ENCODE data around the gene NEO1.
"Not testable (repeated sequence)": the region's sequence is repeated elsewhere in the genome, so short reads cannot be mapped to it uniquely, and the experiment has no call there.

DNA sequence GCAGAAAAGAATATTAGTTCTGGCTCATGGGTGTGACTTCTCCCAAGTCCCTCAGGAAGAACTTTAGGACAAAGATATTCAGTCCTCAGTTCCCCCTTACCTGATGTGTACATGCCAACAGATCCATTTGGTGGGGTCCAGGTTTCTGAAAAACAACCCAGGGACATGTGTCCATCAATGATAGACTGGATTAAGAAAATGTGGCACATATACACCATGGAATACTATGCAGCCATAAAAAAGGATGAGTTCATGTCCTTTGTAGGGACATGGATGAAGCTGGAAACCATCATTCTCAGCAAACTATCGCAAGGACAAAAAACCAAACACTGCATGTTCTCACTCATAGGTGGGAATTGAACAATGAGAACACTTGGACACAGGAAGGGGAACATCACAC lies 114.4 kb downstream of the NEO1 start:
- TF ChIP-seq, protein P1, sequence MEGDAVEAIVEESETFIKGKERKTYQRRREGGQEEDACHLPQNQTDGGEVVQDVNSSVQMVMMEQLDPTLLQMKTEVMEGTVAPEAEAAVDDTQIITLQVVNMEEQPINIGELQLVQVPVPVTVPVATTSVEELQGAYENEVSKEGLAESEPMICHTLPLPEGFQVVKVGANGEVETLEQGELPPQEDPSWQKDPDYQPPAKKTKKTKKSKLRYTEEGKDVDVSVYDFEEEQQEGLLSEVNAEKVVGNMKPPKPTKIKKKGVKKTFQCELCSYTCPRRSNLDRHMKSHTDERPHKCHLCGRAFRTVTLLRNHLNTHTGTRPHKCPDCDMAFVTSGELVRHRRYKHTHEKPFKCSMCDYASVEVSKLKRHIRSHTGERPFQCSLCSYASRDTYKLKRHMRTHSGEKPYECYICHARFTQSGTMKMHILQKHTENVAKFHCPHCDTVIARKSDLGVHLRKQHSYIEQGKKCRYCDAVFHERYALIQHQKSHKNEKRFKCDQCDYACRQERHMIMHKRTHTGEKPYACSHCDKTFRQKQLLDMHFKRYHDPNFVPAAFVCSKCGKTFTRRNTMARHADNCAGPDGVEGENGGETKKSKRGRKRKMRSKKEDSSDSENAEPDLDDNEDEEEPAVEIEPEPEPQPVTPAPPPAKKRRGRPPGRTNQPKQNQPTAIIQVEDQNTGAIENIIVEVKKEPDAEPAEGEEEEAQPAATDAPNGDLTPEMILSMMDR (IDR thresholded peaks at IDR 0.05): not testable (repeated sequence)
- TF ChIP-seq POLR2A (IDR thresholded peaks at IDR 0.05): not testable (repeated sequence)
